GM19324 (cell line): ENCODE data around the gene MYBL2.
A peak's percentile ranks its signal among the peaks of the same experiment; 100 is the strongest.

Source experiments
- ATAC-seq: cut with Tn5 transposase; IDR thresholded peaks from one replicate; pipeline ENCODE4 v1.9.1; 2021; ENCODE audit warnings: mild to moderate bottlenecking, moderate library complexity; ENCODE audit not compliant: unreplicated experiment, low FRiP score

Gene MYBL2

GRCh38 chr20:43681991-43682410 lies 15.1 kb downstream of the MYBL2 start:
- peak; percentile 91 for ATAC-seq

GRCh38 chr20:43682446-43682845 lies 15.5 kb downstream of the MYBL2 start:
- peak; percentile 36 for ATAC-seq

- ATAC-seq, result no peak
Observed at GRCh38 chr20:43686820-43687219, 19.9 kb downstream of the MYBL2 start.

GRCh38 chr20:43689165-43689564 lies 22.3 kb downstream of the MYBL2 start:
- no peak for ATAC-seq

- no peak for ATAC-seq
Observed at GRCh38 chr20:43690943-43691598, 24.2 kb downstream of the MYBL2 start.

- no peak for ATAC-seq
Observed at GRCh38 chr20:43691928-43692524, 25.1 kb downstream of the MYBL2 start.

GRCh38 chr20:43694763-43695162 lies 27.8 kb downstream of the MYBL2 start:
- ATAC-seq, result no peak

GRCh38 chr20:43695571-43695970 lies 28.7 kb downstream of the MYBL2 start:
- ATAC-seq, result no peak

GRCh38 chr20:43699941-43700565 lies 33.1 kb downstream of the MYBL2 start:
- ATAC-seq, result no peak

GRCh38 chr20:43700627-43701026 lies 33.7 kb downstream of the MYBL2 start:
- no peak for ATAC-seq

GRCh38 chr20:43702502-43702901 lies 35.6 kb downstream of the MYBL2 start:
- ATAC-seq, result no peak

GRCh38 chr20:43710370-43711044 lies 43.6 kb downstream of the MYBL2 start:
- peak; percentile 50 for ATAC-seq

- no peak for ATAC-seq
Observed at GRCh38 chr20:43711098-43711654, 44.3 kb downstream of the MYBL2 start.

GRCh38 chr20:43715044-43715443 lies 48.1 kb downstream of the MYBL2 start:
- ATAC-seq, result no peak

GRCh38 chr20:43715511-43715910 lies 48.6 kb downstream of the MYBL2 start:
- no peak for ATAC-seq

- ATAC-seq, result no peak
Observed at GRCh38 chr20:43716123-43716522, 49.2 kb downstream of the MYBL2 start.

GRCh38 chr20:43716757-43717615 lies 50.1 kb downstream of the MYBL2 start:
- ATAC-seq, result no peak

GRCh38 chr20:43717616-43717995 lies 50.7 kb downstream of the MYBL2 start:
- no peak for ATAC-seq

GRCh38 chr20:43720007-43720406 lies 53.1 kb downstream of the MYBL2 start:
- no peak for ATAC-seq

GRCh38 chr20:43721097-43721428 lies 54.1 kb downstream of the MYBL2 start:
- no peak for ATAC-seq
